ENCODE data around the gene APH1B. TPM values are rescaled to one million over a fixed set of nuclear protein-coding genes. Genes with fewer than 3 reads are reported as not detected.
A peak's percentile ranks its signal among the peaks of the same experiment; 100 is the strongest.

APH1B gene
- total and polyA plus RNA-seq, 9 of the 15 experiments (the other 6 are each of a cell fraction or from before 2014, with no cell fraction given) = 5.1 to 9.7 (median 7.0) TPM

DNA sequence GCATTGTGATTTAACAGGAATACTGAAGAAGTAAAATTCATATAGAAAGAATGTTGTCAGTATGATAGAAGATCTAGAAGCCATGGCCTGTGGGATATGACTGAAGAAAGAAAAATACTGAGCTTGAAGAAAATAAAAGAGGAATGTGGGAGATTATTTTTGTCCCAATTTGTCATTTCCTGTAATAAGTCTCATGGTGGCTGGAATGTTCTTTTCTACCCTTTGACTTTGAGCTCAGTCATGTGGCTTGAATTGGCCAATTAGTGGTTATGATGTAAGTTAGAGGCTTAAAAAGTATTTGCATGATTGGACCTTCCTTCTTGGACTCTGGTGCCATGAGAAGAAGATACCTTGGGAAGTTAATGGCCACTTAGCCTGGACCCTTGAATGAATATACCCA, 14.1 kb downstream of the APH1B start (continued):
- TF ChIP-seq ZNF395 (CRISPR knock-in tag; IDR thresholded peaks at IDR 0.05) = no peak
- TF ChIP-seq NFIX (CRISPR knock-in tag; IDR thresholded peaks at IDR 0.05; ENCODE audit: low read depth) = no peak
- TF ChIP-seq GTF2A2 (tag; IDR thresholded peaks at IDR 0.05) = no peak
- no peak for TF ChIP-seq MITF (IDR thresholded peaks at IDR 0.05)
- no peak for TF ChIP-seq FUS (optimal IDR thresholded peaks at IDR 0.05; ENCODE audit: low read depth, low read length)
- TF ChIP-seq, protein P1, sequence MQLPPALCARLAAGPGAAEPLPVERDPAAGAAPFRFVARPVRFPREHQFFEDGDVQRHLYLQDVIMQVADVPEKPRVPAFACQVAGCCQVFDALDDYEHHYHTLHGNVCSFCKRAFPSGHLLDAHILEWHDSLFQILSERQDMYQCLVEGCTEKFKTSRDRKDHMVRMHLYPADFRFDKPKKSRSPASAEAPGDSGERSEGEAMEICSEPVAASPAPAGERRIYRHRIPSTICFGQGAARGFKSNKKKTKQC (CRISPR knock-in tag; IDR thresholded peaks at IDR 0.05) = no peak
- 0 out of 4 replicates have a peak, but pooled peaks of 1 of the 2 experiments have one; percentile 1 for TF ChIP-seq FOXA3 (CRISPR knock-in tag; conservative IDR thresholded peaks at IDR 0.05 in 1 of 2, IDR thresholded peaks at IDR 0.05 in 1 of 2)
- no peak for TF ChIP-seq NFYB (IDR thresholded peaks at IDR 0.05; ENCODE audit: extremely low read depth, insufficient read length)
- TF ChIP-seq BRCA1 (IDR thresholded peaks at IDR 0.05) = no peak
- no peak for TF ChIP-seq BRCA1 (CRISPR knock-in tag; IDR thresholded peaks at IDR 0.05)
- TF ChIP-seq ATF7 (IDR thresholded peaks at IDR 0.05) = no peak
- TF ChIP-seq PCBP2 (IDR thresholded peaks at IDR 0.05; ENCODE audit: low read depth, low read length, poor library complexity, severe bottlenecking) = no peak
- TF ChIP-seq RAD21 (CRISPR knock-in tag; conservative IDR thresholded peaks at IDR 0.05 in 1 of 2, IDR thresholded peaks at IDR 0.05 in 1 of 2) = peak in 1 of 2 experiments; percentile 5; a peak in 1 of 4 replicates
- TF ChIP-seq TCF3 (CRISPR knock-in tag; IDR thresholded peaks at IDR 0.05) = no peak
- TF ChIP-seq, protein P2, sequence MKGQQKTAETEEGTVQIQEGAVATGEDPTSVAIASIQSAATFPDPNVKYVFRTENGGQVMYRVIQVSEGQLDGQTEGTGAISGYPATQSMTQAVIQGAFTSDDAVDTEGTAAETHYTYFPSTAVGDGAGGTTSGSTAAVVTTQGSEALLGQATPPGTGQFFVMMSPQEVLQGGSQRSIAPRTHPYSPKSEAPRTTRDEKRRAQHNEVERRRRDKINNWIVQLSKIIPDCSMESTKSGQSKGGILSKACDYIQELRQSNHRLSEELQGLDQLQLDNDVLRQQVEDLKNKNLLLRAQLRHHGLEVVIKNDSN (CRISPR knock-in tag; IDR thresholded peaks at IDR 0.05) = peak; percentile 29; the same call in 1 of the 2 replicates
- TF ChIP-seq ZNF644 (tag; IDR thresholded peaks at IDR 0.05; ENCODE audit: low read depth) = no peak
- TF ChIP-seq GABPA (tag; conservative IDR thresholded peaks at IDR 0.05; ENCODE audit: low read depth) = 0 out of 2 replicates have a peak, but pooled peaks have one; percentile 12
- no peak for TF ChIP-seq ZNF77 (CRISPR knock-in tag; IDR thresholded peaks at IDR 0.05)
- 0 out of 2 replicates have a peak, but pooled peaks have one; percentile 21 for TF ChIP-seq ZNF76 (CRISPR knock-in tag; IDR thresholded peaks at IDR 0.05; ENCODE audit: borderline replicate concordance)
- TF ChIP-seq CTBP1 (IDR thresholded peaks at IDR 0.05; ENCODE audit: borderline replicate concordance) = no peak
- TF ChIP-seq KDM5B (IDR thresholded peaks at IDR 0.05; ENCODE audit: insufficient replicate concordance, low read depth, low read length) = no peak
- no peak for TF ChIP-seq CBFA2T2 (conservative IDR thresholded peaks at IDR 0.05)
- TF ChIP-seq NCOA2 (IDR thresholded peaks at IDR 0.05; ENCODE audit: partially characterized antibody in 2 of 2) = no peak
- TF ChIP-seq, protein P3, sequence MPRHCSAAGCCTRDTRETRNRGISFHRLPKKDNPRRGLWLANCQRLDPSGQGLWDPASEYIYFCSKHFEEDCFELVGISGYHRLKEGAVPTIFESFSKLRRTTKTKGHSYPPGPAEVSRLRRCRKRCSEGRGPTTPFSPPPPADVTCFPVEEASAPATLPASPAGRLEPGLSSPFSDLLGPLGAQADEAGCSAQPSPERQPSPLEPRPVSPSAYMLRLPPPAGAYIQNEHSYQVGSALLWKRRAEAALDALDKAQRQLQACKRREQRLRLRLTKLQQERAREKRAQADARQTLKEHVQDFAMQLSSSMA (CRISPR knock-in tag; IDR thresholded peaks at IDR 0.05) = no peak
